GM18909 (cell line): ENCODE data around the gene ZNF503.

Source experiments
- ATAC-seq: cut with Tn5 transposase; IDR thresholded peaks from one replicate; pipeline ENCODE4 v1.9.1; 2021; ENCODE audit warnings: mild to moderate bottlenecking; ENCODE audit not compliant: unreplicated experiment, poor library complexity

ZNF503 gene

GRCh38 chr10:75407713-75408508 lies 6.3 kb upstream of the ZNF503 start:
- ATAC-seq, result no peak

- ATAC-seq, result no peak
Observed at GRCh38 chr10:75407224-75407712, 5.7 kb upstream of the ZNF503 start.

GRCh38 chr10:75406462-75407223 lies 5.1 kb upstream of the ZNF503 start:
- no peak for ATAC-seq

GRCh38 chr10:75405598-75406461 lies 4.3 kb upstream of the ZNF503 start:
- ATAC-seq, result no peak

GRCh38 chr10:75404815-75405597 lies 3.4 kb upstream of the ZNF503 start:
- ATAC-seq, result no peak

GRCh38 chr10:75403939-75404814 lies 2.6 kb upstream of the ZNF503 start:
- ATAC-seq, result peak; percentile 27

- ATAC-seq, result no peak
Observed at GRCh38 chr10:75403144-75403938, 1.8 kb upstream of the ZNF503 start.

GRCh38 chr10:75402486-75403143 lies 1.1 kb upstream of the ZNF503 start:
- ATAC-seq, result no peak

- ATAC-seq, result peak; percentile 16
Observed at GRCh38 chr10:75400771-75401568, 594 bp downstream of the ZNF503 start.

GRCh38 chr10:75400163-75400770 lies 1.3 kb downstream of the ZNF503 start:
- ATAC-seq, result no peak

- ATAC-seq, result no peak
Observed at GRCh38 chr10:75399461-75400162, 2.0 kb downstream of the ZNF503 start.

- ATAC-seq, result no peak
Observed at GRCh38 chr10:75398692-75399460, 2.7 kb downstream of the ZNF503 start.

GRCh38 chr10:75398200-75398691 lies 3.3 kb downstream of the ZNF503 start:
- no peak for ATAC-seq

- ATAC-seq, result no peak
Observed at GRCh38 chr10:75397496-75398199, 3.9 kb downstream of the ZNF503 start.
